Stomach (tissue), 9 donors: ENCODE measurements around the gene DOCK9. TPM values are rescaled to one million over a fixed set of nuclear protein-coding genes. Genes with fewer than 3 reads are reported as not detected.

Experiments used
- DNase-seq, 2 donors: peaks; one replicate each; pipeline versions ENCODE4 v3.0.0 to v3.0.0-alpha.2; 2013 to 2019
- H3K27ac ChIP-seq, 5 donors: fragments of 200-600 bp in 4 of 5; sonication (generic) in 4 of 5; one replicate each; pipeline ENCODE4 v1.5.1; 2013 to 2019; ENCODE audit warnings: mild to moderate bottlenecking in 1 of 5, moderate library complexity in 1 of 5
- H3K27me3 ChIP-seq, 3 donors: fragments of 200-600 bp; sonication (generic); one replicate each; pipeline ENCODE4 v1.5.1; 2017 to 2019; ENCODE audit warnings: mixed run types in 1 of 3
- H3K36me3 ChIP-seq, 4 donors: fragments of 200-600 bp; sonication (generic); 1 replicate in 3 of 4; 2 replicates in 1 of 4; pipeline ENCODE4 v1.5.1; 2016 to 2019
- H3K4me1 ChIP-seq, 4 donors: fragments of 200-600 bp; sonication (generic); one replicate each; pipeline ENCODE4 v1.5.1; 2016 to 2019
- H3K4me3 ChIP-seq, 4 donors: fragments of 200-600 bp; sonication (generic) in 3 of 4; one replicate each; pipeline ENCODE4 v1.5.1; 2016 to 2019; ENCODE audit warnings: mild to moderate bottlenecking in 1 of 4
- H3K9me3 ChIP-seq, 4 donors: fragments of 200-600 bp; sonication (generic); one replicate each; pipeline ENCODE4 v1.5.1; 2016 to 2019
- EP300 ChIP-seq: sonication (generic); formaldehyde crosslinking; IDR thresholded peaks from one replicate; pipeline ENCODE4 v1.6.1; 2017; ENCODE audit warnings: antibody characterized with exemption
- POLR2A ChIP-seq, 4 donors: fragments of 450-650 bp; IDR thresholded peaks; one replicate each; pipeline ENCODE4 v1.6.1; 2016; ENCODE audit warnings: antibody characterized with exemption in 4 of 4, control low read depth in 2 of 4, mild to moderate bottlenecking in 1 of 4, moderate library complexity in 1 of 4
- POLR2AphosphoS5 ChIP-seq, 3 donors: sonication (generic); formaldehyde crosslinking; IDR thresholded peaks; one replicate each; pipeline ENCODE4 v1.6.1; 2016; ENCODE audit warnings: antibody characterized with exemption in 3 of 3
- WGBS, 5 donors: extraction: QIAGEN DNeasy Blood & Tissue Kit in 3 of 5; methylation state at CpG; one replicate each; pipeline versions ENCODE4 v1.1.5 to v1.1.7; 2013 to 2018; 5-methylcytosine and 5-hydroxymethylcytosine counted together
- intact Hi-C: fragments of 100-400 bp; cut with DNase I; formaldehyde crosslinking; loops from one replicate; pipeline ENCODE4 v1.15.1; 2023; ENCODE audit warnings: low total_unique reads
- polyA plus RNA-seq, 3 donors: library from polyadenylated mRNA; stranded (reverse); fragments of 200-250 nt; gene quantifications; one replicate each; pipeline ENCODE4 v1.2.3, GENCODE V29; 2013
- total RNA-seq, 5 donors: library from RNA; depleted of rRNA; stranded (reverse); fragments of >200 nt; gene quantifications; one replicate each; pipeline versions ENCODE4 v1.1.0 to v1.2.3, GENCODE V29; 2014 to 2016
- TF ChIP-seq, protein P1 (sequence below), 7 experiments: fragments of 450-650 bp in 4 of 7; fragments of 200-600 bp in 3 of 7; sonication (generic) in 3 of 7; IDR thresholded peaks; one replicate each; pipeline ENCODE4 v1.5.1; 2016 to 2019; ENCODE audit warnings: antibody characterized with exemption in 7 of 7, control low read depth in 2 of 7, mild to moderate bottlenecking in 1 of 7
- donor health status: healthy with polysubstance abuse.
- donor health status: Bipolar disorder and iron deficiency.
- donor health status: healthy.

The DOCK9 gene
- total and polyA plus RNA-seq, 8 donors: 8.7 to 97.9 (median 49.2) TPM

DNA sequence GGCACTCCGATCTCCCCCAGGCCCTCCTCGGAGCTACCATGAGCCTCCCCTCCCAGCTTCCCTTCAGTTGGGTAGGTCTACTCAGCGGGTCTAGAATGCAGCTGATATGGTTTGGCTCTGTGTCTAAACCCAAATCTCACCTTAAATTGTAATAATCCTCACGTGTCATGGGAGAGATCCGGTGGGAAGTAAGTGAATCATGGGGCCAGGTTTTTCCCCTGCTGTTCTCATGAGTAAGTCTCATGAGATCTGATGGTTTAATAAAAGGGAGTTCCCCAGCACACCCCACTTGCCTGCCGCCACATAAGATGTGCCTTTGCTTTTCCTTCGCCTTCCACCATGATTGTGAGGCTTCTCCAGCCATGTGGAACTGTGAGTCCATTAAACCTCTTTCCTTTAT is 14.5 kb upstream of the DOCK9 start:
- WGBS, 5 donors: 79 to 85% (median 81%) methylated on average over 7 of the region's 7 CpGs
- H3K36me3 ChIP-seq: no peaks in the 10 kb centered on the region
- TF ChIP-seq POLR2A (IDR thresholded peaks at IDR 0.05): no peak
- TF ChIP-seq EP300: no peak
- TF ChIP-seq POLR2AphosphoS5 (IDR thresholded peaks at IDR 0.05): no peak
- intact Hi-C loops: no loop called here
- H3K4me3 ChIP-seq: no peak overlapping the region
- H3K27ac ChIP-seq: no peak overlapping the region
- no peaks in the 10 kb centered on the region for H3K27me3 ChIP-seq
- no peak for DNase-seq
- H3K4me1 ChIP-seq: no peaks in the 10 kb centered on the region
- no peaks in the 10 kb centered on the region for H3K9me3 ChIP-seq

- H3K27ac ChIP-seq: no peak overlapping the region
- no peak for DNase-seq
- intact Hi-C loops: no loop called here
- no peaks in the 10 kb centered on the region for H3K9me3 ChIP-seq
- no peaks in the 10 kb centered on the region for H3K36me3 ChIP-seq
- WGBS, 5 donors: 89 to 100% (median 95%) methylated on average over 3 of the region's 3 CpGs
- no peaks in the 10 kb centered on the region for H3K27me3 ChIP-seq
- no peak overlapping the region for H3K4me3 ChIP-seq
- no peak for TF ChIP-seq POLR2A (IDR thresholded peaks at IDR 0.05)
- no peak for TF ChIP-seq EP300
- TF ChIP-seq, protein P1, sequence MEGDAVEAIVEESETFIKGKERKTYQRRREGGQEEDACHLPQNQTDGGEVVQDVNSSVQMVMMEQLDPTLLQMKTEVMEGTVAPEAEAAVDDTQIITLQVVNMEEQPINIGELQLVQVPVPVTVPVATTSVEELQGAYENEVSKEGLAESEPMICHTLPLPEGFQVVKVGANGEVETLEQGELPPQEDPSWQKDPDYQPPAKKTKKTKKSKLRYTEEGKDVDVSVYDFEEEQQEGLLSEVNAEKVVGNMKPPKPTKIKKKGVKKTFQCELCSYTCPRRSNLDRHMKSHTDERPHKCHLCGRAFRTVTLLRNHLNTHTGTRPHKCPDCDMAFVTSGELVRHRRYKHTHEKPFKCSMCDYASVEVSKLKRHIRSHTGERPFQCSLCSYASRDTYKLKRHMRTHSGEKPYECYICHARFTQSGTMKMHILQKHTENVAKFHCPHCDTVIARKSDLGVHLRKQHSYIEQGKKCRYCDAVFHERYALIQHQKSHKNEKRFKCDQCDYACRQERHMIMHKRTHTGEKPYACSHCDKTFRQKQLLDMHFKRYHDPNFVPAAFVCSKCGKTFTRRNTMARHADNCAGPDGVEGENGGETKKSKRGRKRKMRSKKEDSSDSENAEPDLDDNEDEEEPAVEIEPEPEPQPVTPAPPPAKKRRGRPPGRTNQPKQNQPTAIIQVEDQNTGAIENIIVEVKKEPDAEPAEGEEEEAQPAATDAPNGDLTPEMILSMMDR (IDR thresholded peaks at IDR 0.05): no peak
- no peak for TF ChIP-seq POLR2AphosphoS5 (IDR thresholded peaks at IDR 0.05)
- H3K4me1 ChIP-seq: peaks cover 0 to 9% (median under 1%) of the 10 kb centered on the region in 4 donors
Observed at GRCh38 chr13:98990701-98991100, 12.8 kb upstream of the DOCK9 start.

- WGBS, 5 donors: 75 to 86% (median 82%) methylated on average over 4 of the region's 4 CpGs
- intact Hi-C loops: no loop called here
Observed at GRCh38 chr13:98989469-98990235, 11.8 kb upstream of the DOCK9 start.

GRCh38 chr13:98988780-98989179 is 10.9 kb upstream of the DOCK9 start:
- no peak for DNase-seq
- Histone ChIP-seq H3K4me3 (no peak overlapping the region), H3K27ac (no peak overlapping the region), H3K27me3 (no peaks in the 10 kb centered on the region), H3K36me3 (no peaks in the 10 kb centered on the region), H3K9me3 (no peaks in the 10 kb centered on the region), H3K4me1 (peaks cover 4 to 13% (median 11%) of the 10 kb centered on the region in 4 donors)
- WGBS, 5 donors: 83 to 90% (median 85%) methylated on average over 6 of the region's 6 CpGs
- TF ChIP-seq EP300 (no peak), POLR2AphosphoS5 (IDR thresholded peaks at IDR 0.05) (no peak), POLR2A (IDR thresholded peaks at IDR 0.05) (no peak)
- TF ChIP-seq, protein P1 (IDR thresholded peaks at IDR 0.05): no peak
- intact Hi-C loops: no loop called here

More at GRCh38 chr13:98989469-98990235, 11.8 kb upstream of the DOCK9 start:
- Histone ChIP-seq H3K4me1 (peaks cover 4 to 13% (median 5%) of the 10 kb centered on the region in 4 donors), H3K9me3 (no peaks in the 10 kb centered on the region), H3K36me3 (no peaks in the 10 kb centered on the region), H3K27me3 (no peaks in the 10 kb centered on the region), H3K4me3 (no peak overlapping the region), H3K27ac (no peak overlapping the region)
- DNase-seq: no peak
- TF ChIP-seq EP300 (no peak), POLR2A (IDR thresholded peaks at IDR 0.05) (no peak), POLR2AphosphoS5 (IDR thresholded peaks at IDR 0.05) (no peak)
- TF ChIP-seq, protein P1 (IDR thresholded peaks at IDR 0.05): no peak

- no peak for DNase-seq
- 60 to 71% (median 67%) methylated on average over 5 of the region's 5 CpGs for WGBS, 5 donors
- H3K27me3 ChIP-seq: no peaks in the 10 kb centered on the region
- no peak overlapping the region for H3K4me3 ChIP-seq
- H3K9me3 ChIP-seq: no peaks in the 10 kb centered on the region
- no peaks in the 10 kb centered on the region for H3K36me3 ChIP-seq
- intact Hi-C loops: no loop called here
- no peak overlapping the region for H3K27ac ChIP-seq
- H3K4me1 ChIP-seq: peaks cover 4 to 17% (median 11%) of the 10 kb centered on the region in 4 donors
- TF ChIP-seq POLR2A (IDR thresholded peaks at IDR 0.05): no peak
Observed at GRCh38 chr13:98988277-98988676, 10.4 kb upstream of the DOCK9 start.
